OCI-LY7 (cell line): ENCODE measurements around the gene ARHGEF4.

ENCODE experiments used
- CTCF ChIP-seq: fragments of 200-600 bp; sonication (generic); conservative IDR thresholded peaks from 2 replicates; pipeline ENCODE4 v1.5.1; 2014; ENCODE audit warnings: mild to moderate bottlenecking, antibody characterized with exemption, low read length, moderate library complexity, mixed read lengths
- EZH2phosphoT487 ChIP-seq: fragments of 200-600 bp; sonication (generic); IDR thresholded peaks from 2 replicates; pipeline ENCODE4 v1.6.1; 2018; ENCODE audit warnings: low read depth, borderline replicate concordance, mild to moderate bottlenecking, mixed run types, antibody characterized with exemption, low read length, moderate library complexity, mixed read lengths

- no peak for TF ChIP-seq CTCF
- no peak for TF ChIP-seq EZH2phosphoT487
These were observed 167.9 kb downstream of the ARHGEF4 start for GRCh38 chr2:131004446-131005209.
